HepG2 (cell line): Measurements from ENCODE around the gene RAB27B. TPM values are rescaled to one million over a fixed set of nuclear protein-coding genes. Genes with fewer than 3 reads are reported as not detected.

Source experiments
- ATAC-seq: fragments of 200-7000 bp; cut with Tn5 transposase; 3 replicates; pipeline ENCODE4 v1.9.1; 2020; ENCODE audit warnings: mild to moderate bottlenecking, moderate library complexity
- BruUV-seq: library from RNA; stranded (reverse); fragments of 400-500 nt; replicated peaks from 2 replicates; lab custom pipeline; 2021; lab: Mats Ljungman, UMichigan
- CTCF ChIA-PET: fragments of 300-600 bp; formaldehyde crosslinking; extraction: SDS; loops from one replicate; lab custom pipeline; 2021; ENCODE audit warnings: low total read pairs, inconsistent platforms, low intra/inter-chr PET ratio; lab: Yijun Ruan, JAX
- POLR2A ChIA-PET: fragments of 350-600 bp; sonication (Branson Sonifier 250); formaldehyde crosslinking; loops from one replicate; lab custom pipeline; 2020; ENCODE audit warnings: antibody characterized with exemption, inconsistent platforms; lab: Yijun Ruan, JAX
- DNase-seq: peaks from one replicate; pipeline ENCODE4 v3.0.0-alpha.2; 2015; ENCODE audit warnings: low spot score
- FAIRE-seq: peaks from 3 replicates; lab custom pipeline; 2011; peaks lifted over from hg19 to GRCh38; lab: Jason Lieb, UNC
- H2AFZ ChIP-seq: one replicate; pipeline ENCODE4 v1.6.1; 2011; ENCODE audit warnings: low read length, inconsistent platforms
- H3K27ac ChIP-seq: fragments of 300-600 bp; 3 replicates; pipeline ENCODE4 v1.8.0; 2011; ENCODE audit warnings: mixed run types, mild to moderate bottlenecking, mixed read lengths, low read length, inconsistent platforms; ENCODE audit not compliant: insufficient read depth; ENCODE audit errors: extremely low read length
- H3K27me3 ChIP-seq, 2 experiments: fragments of 200-600 bp in 1 of 2; 2 replicates in 1 of 2; 3 replicates in 1 of 2; pipeline versions ENCODE4 v1.6.0 to v1.8.0; 2011; ENCODE audit warnings: low read length in 2 of 2, mild to moderate bottlenecking in 2 of 2, moderate library complexity in 2 of 2, inconsistent platforms in 1 of 2; ENCODE audit not compliant: insufficient read depth in 2 of 2, control insufficient read depth in 1 of 2
- H3K36me3 ChIP-seq, 2 experiments: fragments of 200-600 bp in 1 of 2; replicated peaks in 1 of 2; 2 replicates in 1 of 2; 3 replicates in 1 of 2; pipeline versions ENCODE4 v1.5.1 to v1.8.0; 2011; ENCODE audit warnings: low read length in 2 of 2, inconsistent platforms in 1 of 2; ENCODE audit not compliant: insufficient read depth in 2 of 2, control insufficient read depth in 1 of 2
- H3K4me1 ChIP-seq: 2 replicates; pipeline ENCODE4 v1.5.1; 2012; ENCODE audit warnings: low read length, inconsistent platforms; ENCODE audit not compliant: insufficient read depth
- H3K4me2 ChIP-seq: 2 replicates; pipeline ENCODE4 v1.6.0; 2011; ENCODE audit warnings: low read depth, low read length, inconsistent platforms
- H3K4me3 ChIP-seq, 3 experiments: fragments of 200-600 bp in 1 of 3; sonication (generic), shearing (Covaris generic) in 1 of 3; replicated peaks in 1 of 3; 2 replicates each; pipeline ENCODE4 v1.5.1; 2011 to 2016; ENCODE audit warnings: low read length in 3 of 3, inconsistent platforms in 2 of 3, low read depth in 2 of 3, mild to moderate bottlenecking in 2 of 3, control low read depth in 1 of 3, mixed read lengths in 1 of 3; ENCODE audit not compliant: insufficient read depth in 1 of 3
- H3K79me2 ChIP-seq: one replicate; pipeline ENCODE4 v1.6.1; 2011; ENCODE audit warnings: low read length, inconsistent platforms; ENCODE audit not compliant: insufficient read depth
- H3K9ac ChIP-seq: 2 replicates; pipeline ENCODE4 v1.6.0; 2011; ENCODE audit warnings: mild to moderate bottlenecking, low read depth, low read length, inconsistent platforms; ENCODE audit not compliant: insufficient read depth
- H3K9me3 ChIP-seq: 2 replicates; pipeline ENCODE4 v1.5.1; 2012; ENCODE audit warnings: mild to moderate bottlenecking, low read length
- H4K20me1 ChIP-seq: 2 replicates; pipeline ENCODE4 v1.6.0; 2011; ENCODE audit warnings: inconsistent platforms, mild to moderate bottlenecking, low read length, moderate library complexity; ENCODE audit not compliant: insufficient read depth
- ADNP ChIP-seq: sonication (generic); formaldehyde crosslinking; IDR thresholded peaks from 2 replicates; pipeline ENCODE4 v1.4.0; 2020; ENCODE audit warnings: missing genetic modification reagents
- HNRNPLL ChIP-seq: fragments of 200-400 bp; formaldehyde crosslinking; IDR thresholded peaks from 2 replicates; pipeline ENCODE4 v1.6.1; 2017; ENCODE audit warnings: mild to moderate bottlenecking, low read depth, low read length; ENCODE audit not compliant: poor library complexity, severe bottlenecking
- HOXA3 ChIP-seq: sonication (generic); formaldehyde crosslinking; IDR thresholded peaks from 2 replicates; pipeline ENCODE4 v1.5.0; 2020; ENCODE audit warnings: missing genetic modification reagents
- KDM3A ChIP-seq: IDR thresholded peaks from 2 replicates; pipeline ENCODE4 v1.6.1; 2018; ENCODE audit warnings: low read depth, missing compliant biosample characterization
- NAIF1 ChIP-seq: sonication (generic); formaldehyde crosslinking; IDR thresholded peaks from 2 replicates; pipeline ENCODE4 v1.5.0; 2020; ENCODE audit warnings: mild to moderate bottlenecking, missing genetic modification reagents, borderline replicate concordance
- RNF219 ChIP-seq: sonication (generic); formaldehyde crosslinking; IDR thresholded peaks from 2 replicates; pipeline ENCODE4 v1.5.0; 2020; ENCODE audit warnings: mild to moderate bottlenecking, missing genetic modification reagents
- SMAD9 ChIP-seq: sonication (generic); formaldehyde crosslinking; IDR thresholded peaks from 2 replicates; pipeline ENCODE4 v1.5.1; 2020; ENCODE audit warnings: mild to moderate bottlenecking, missing genetic modification reagents
- SMARCC2 ChIP-seq: fragments of 450-650 bp; IDR thresholded peaks from 2 replicates; pipeline ENCODE4 v1.6.1; 2017; ENCODE audit warnings: antibody characterized with exemption, mild to moderate bottlenecking
- ZKSCAN1 ChIP-seq: fragments of 150-350 bp; IDR thresholded peaks from 2 replicates; pipeline ENCODE4 v1.6.1; 2014; ENCODE audit warnings: low read length
- ZNF10 ChIP-seq: sonication (generic); formaldehyde crosslinking; IDR thresholded peaks from 2 replicates; pipeline ENCODE4 v1.4.0; 2020; ENCODE audit warnings: mild to moderate bottlenecking, low read depth, missing genetic modification reagents, borderline replicate concordance
- ZNF138 ChIP-seq: sonication (generic); formaldehyde crosslinking; IDR thresholded peaks from 2 replicates; pipeline ENCODE4 v1.5.0; 2020; ENCODE audit warnings: mild to moderate bottlenecking, low read depth, missing genetic modification reagents
- ZNF747 ChIP-seq: sonication (generic); formaldehyde crosslinking; IDR thresholded peaks from 2 replicates; pipeline ENCODE4 v1.8.1; 2023; ENCODE audit warnings: missing genetic modification reagents, mild to moderate bottlenecking, borderline replicate concordance
- ZSCAN31 ChIP-seq: sonication (generic); formaldehyde crosslinking; IDR thresholded peaks from 2 replicates; pipeline ENCODE4 v1.5.0; 2020; ENCODE audit warnings: low read depth, mild to moderate bottlenecking, missing genetic modification reagents
- WGBS: methylation state at CpG from one replicate; pipeline ENCODE4 v1.1.6; 2017; ENCODE audit warnings: low lambda C conversion rate; 5-methylcytosine and 5-hydroxymethylcytosine counted together
- in situ Hi-C: cut with HindIII; loops from 2 replicates; pipeline ENCODE4 v1.10.0; 2017; ENCODE audit warnings: low pct_unique_long_range_greater_than_20kb; ENCODE audit not compliant: extremely low pct_ligation_motif_present
- intact Hi-C: fragments of 100-400 bp; cut with micrococcal nuclease; formaldehyde crosslinking; loops from one replicate; pipeline ENCODE4 v1.10.0; 2022; ENCODE audit not compliant: unreplicated experiment
- polyA plus RNA-seq, 8 experiments: library from polyadenylated mRNA; depleted of rRNA in 3 of 8; stranded (reverse) in 7 of 8; unstranded in 1 of 8; fragments of >200 nt; fragmentation: Illumina TruSeq in 4 of 8; extraction: Trizol in 4 of 8; gene quantifications; 2 replicates each; pipeline versions ENCODE4 v1.2.1 to v1.2.3, GENCODE V29; 2011 to 2016; ENCODE audit warnings: low read depth in 4 of 8, missing spikeins in 1 of 8, mixed read lengths in 1 of 8; ENCODE audit not compliant: insufficient read depth in 1 of 8
- total RNA-seq, 5 experiments: library from RNA; depleted of rRNA; stranded (reverse); fragments of >200 nt; fragmentation: Illumina TruSeq; extraction: Trizol; gene quantifications; 2 replicates each; pipeline ENCODE4 v1.2.3, GENCODE V29; 2016; ENCODE audit warnings: low read depth in 1 of 5
- TF ChIP-seq, protein P1 (sequence below): sonication (generic); formaldehyde crosslinking; IDR thresholded peaks from 2 replicates; pipeline ENCODE4 v1.5.1; 2020; ENCODE audit warnings: mild to moderate bottlenecking, missing genetic modification reagents, moderate library complexity

The RAB27B gene
- total and polyA plus RNA-seq, 2 of the 13 experiments (the other 11 are each of a cell fraction or from before 2014, with no cell fraction given), result not detected

- no peak overlapping the region for H3K4me3 ChIP-seq
- in situ Hi-C loops, result no loop called here
- 0% methylated on average over 2 of the region's 2 CpGs for WGBS
- H3K4me2 ChIP-seq, result no peak overlapping the region
- H3K9me3 ChIP-seq, result no peaks in the 10 kb centered on the region
- H3K27me3 ChIP-seq, result no peaks in the 10 kb centered on the region; a peak in 1 of 5 replicates
- no peak for TF ChIP-seq ZNF138 (CRISPR knock-in tag)
- TF ChIP-seq KDM3A, result no peak
- TF ChIP-seq HOXA3 (CRISPR knock-in tag), result no peak
- TF ChIP-seq, protein P1, sequence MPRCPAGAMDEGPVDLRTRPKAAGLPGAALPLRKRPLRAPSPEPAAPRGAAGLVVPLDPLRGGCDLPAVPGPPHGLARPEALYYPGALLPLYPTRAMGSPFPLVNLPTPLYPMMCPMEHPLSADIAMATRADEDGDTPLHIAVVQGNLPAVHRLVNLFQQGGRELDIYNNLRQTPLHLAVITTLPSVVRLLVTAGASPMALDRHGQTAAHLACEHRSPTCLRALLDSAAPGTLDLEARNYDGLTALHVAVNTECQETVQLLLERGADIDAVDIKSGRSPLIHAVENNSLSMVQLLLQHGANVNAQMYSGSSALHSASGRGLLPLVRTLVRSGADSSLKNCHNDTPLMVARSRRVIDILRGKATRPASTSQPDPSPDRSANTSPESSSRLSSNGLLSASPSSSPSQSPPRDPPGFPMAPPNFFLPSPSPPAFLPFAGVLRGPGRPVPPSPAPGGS (CRISPR knock-in tag), result no peak
- no peak for TF ChIP-seq ZSCAN31 (CRISPR knock-in tag)
- TF ChIP-seq ZKSCAN1, result no peak
- no peak for TF ChIP-seq HNRNPLL
- TF ChIP-seq SMARCC2, result no peak
- TF ChIP-seq ADNP, result no peak
- no peak for TF ChIP-seq RNF219 (CRISPR knock-in tag)
- no peak for TF ChIP-seq ZNF10
- no peak for TF ChIP-seq ZNF747
- TF ChIP-seq NAIF1, result no peak
- TF ChIP-seq SMAD9, result no peak
- no peak overlapping the region for H3K27ac ChIP-seq
- DNase-seq (no peak), FAIRE-seq (no peak), ATAC-seq (no peak)
- POLR2A ChIA-PET, result no interaction called here
- H3K79me2 ChIP-seq, result no peaks in the 10 kb centered on the region
- no peaks in the 10 kb centered on the region for H3K36me3 ChIP-seq
- no peaks in the 10 kb centered on the region for H4K20me1 ChIP-seq
- no peak overlapping the region for H3K9ac ChIP-seq
- intact Hi-C loops, result no loop called here
- CTCF ChIA-PET, result no interaction called here
- no peaks in the 10 kb centered on the region for H3K4me1 ChIP-seq
- H2AFZ ChIP-seq, result no peak overlapping the region
- BruUV-seq, result no TSS peak
Observed at GRCh38 chr18:54845787-54846186, 17.5 kb downstream of the RAB27B start.
